ENCODE data around the gene EDA.
A peak's percentile ranks its signal among the peaks of the same experiment; 100 is the strongest.

Gene EDA

GRCh38 chrX:70022616-70023015 is 406.7 kb downstream of the EDA start:
- FAIRE-seq, result peak; percentile 67
- DNase-seq (ENCODE audit: low spot score), result peak; percentile 54

- FAIRE-seq (no peak), DNase-seq (ENCODE audit: low spot score) (no peak)
Observed at GRCh38 chrX:70025464-70025863, 409.6 kb downstream of the EDA start.

- FAIRE-seq (no peak), DNase-seq (ENCODE audit: low spot score) (peak; percentile 17)
Observed at GRCh38 chrX:70026112-70026850, 410.4 kb downstream of the EDA start.

- FAIRE-seq (no peak), DNase-seq (ENCODE audit: low spot score) (no peak)
Observed at GRCh38 chrX:70026851-70027200, 410.9 kb downstream of the EDA start.

- FAIRE-seq (no peak), DNase-seq (ENCODE audit: low spot score) (no peak)
Observed at GRCh38 chrX:70029863-70030262, 413.9 kb downstream of the EDA start.

GRCh38 chrX:70030301-70030767 is 414.4 kb downstream of the EDA start:
- DNase-seq (ENCODE audit: low spot score) (peak; percentile 18), FAIRE-seq (no peak)

- FAIRE-seq, result no peak
Observed at GRCh38 chrX:70032792-70033191, 416.9 kb downstream of the EDA start.

GRCh38 chrX:70033348-70034051 is 417.6 kb downstream of the EDA start:
- DNase-seq (ENCODE audit: low spot score) (no peak), FAIRE-seq (no peak)

More at GRCh38 chrX:70032792-70033191, 416.9 kb downstream of the EDA start:
- DNase-seq (ENCODE audit: low spot score), result no peak

GRCh38 chrX:70034646-70035045 is 418.7 kb downstream of the EDA start:
- no peak for FAIRE-seq
- no peak for DNase-seq (ENCODE audit: low spot score)

GRCh38 chrX:70038515-70038914 is 422.6 kb downstream of the EDA start:
- DNase-seq (ENCODE audit: low spot score), result no peak
- FAIRE-seq, result no peak

GRCh38 chrX:70038951-70039350 is 423.0 kb downstream of the EDA start:
- FAIRE-seq (no peak), DNase-seq (ENCODE audit: low spot score) (no peak)

GRCh38 chrX:70039758-70040157 is 423.8 kb downstream of the EDA start:
- DNase-seq (ENCODE audit: low spot score) (no peak), FAIRE-seq (no peak)

- FAIRE-seq (no peak), DNase-seq (ENCODE audit: low spot score) (no peak)
Observed at GRCh38 chrX:70041993-70042392, 426.1 kb downstream of the EDA start.

- DNase-seq (ENCODE audit: low spot score) (no peak), FAIRE-seq (no peak)
Observed at GRCh38 chrX:70042399-70043371, 426.8 kb downstream of the EDA start.

- FAIRE-seq (no peak), DNase-seq (ENCODE audit: low spot score) (no peak)
Observed at GRCh38 chrX:70043685-70044084, 427.8 kb downstream of the EDA start.

GRCh38 chrX:70044541-70045245 is 428.8 kb downstream of the EDA start:
- FAIRE-seq (no peak), DNase-seq (ENCODE audit: low spot score) (no peak)

- DNase-seq (ENCODE audit: low spot score) (no peak), FAIRE-seq (no peak)
Observed at GRCh38 chrX:70046978-70047377, 431.1 kb downstream of the EDA start.

GRCh38 chrX:70049406-70049805 is 433.5 kb downstream of the EDA start:
- FAIRE-seq (no peak), DNase-seq (ENCODE audit: low spot score) (no peak)

GRCh38 chrX:70049925-70050324 is 434.0 kb downstream of the EDA start, which contains the start of gene AWAT2:
AWAT2 (minus strand) TSS chrX:70049938; CDS start chrX:70049932, 6 bp downstream.
- DNase-seq (ENCODE audit: low spot score), result no peak
- FAIRE-seq, result no peak

GRCh38 chrX:70052895-70053615 is 437.1 kb downstream of the EDA start:
- FAIRE-seq (no peak), DNase-seq (ENCODE audit: low spot score) (no peak)

Data from RCC 7860 (cell line).